Mesothelial cell of epicardium (in vitro differentiated cells): ENCODE results near the gene IGSF3. TPM values are rescaled to one million over a fixed set of nuclear protein-coding genes. Genes with fewer than 3 reads are reported as not detected.

Experiments used
- DNase-seq, 2 experiments: peaks; one replicate each; pipeline ENCODE4 v3.0.0; 2021; ENCODE audit warnings: low spot score in 2 of 2; ENCODE audit not compliant: unreplicated experiment in 2 of 2
- H3K27ac Mint-ChIP-seq: 2 replicates; pipeline ENCODE4 v1.8.0; 2021; ENCODE audit warnings: mixed read lengths
- H3K27me3 Mint-ChIP-seq: 2 replicates; pipeline ENCODE4 v1.8.0; 2021; ENCODE audit warnings: low read depth, mixed read lengths
- H3K36me3 Mint-ChIP-seq: 2 replicates; pipeline ENCODE4 v1.8.0; 2021; ENCODE audit warnings: mixed read lengths
- H3K4me1 Mint-ChIP-seq: 2 replicates; pipeline ENCODE4 v1.8.0; 2021; ENCODE audit warnings: mixed read lengths
- H3K4me3 Mint-ChIP-seq: 2 replicates; pipeline ENCODE4 v1.8.0; 2021; ENCODE audit warnings: mild to moderate bottlenecking, moderate library complexity, mixed read lengths
- H3K9me3 Mint-ChIP-seq: 2 replicates; pipeline ENCODE4 v1.8.0; 2021; ENCODE audit warnings: mixed read lengths
- total RNA-seq: library from RNA; stranded (reverse); gene quantifications from 3 replicates; pipeline ENCODE4 v1.2.1, GENCODE V29; 2021
- TF ChIP-seq, protein P1 (sequence below): fragments of 200-600 bp; sonication (generic); IDR thresholded peaks from one replicate; pipeline ENCODE4 v1.5.0; 2021; ENCODE audit warnings: antibody characterized with exemption; ENCODE audit not compliant: unreplicated experiment

IGSF3 gene
- total RNA-seq, 1 donor from 2014 or later, result 59.2 TPM

DNA sequence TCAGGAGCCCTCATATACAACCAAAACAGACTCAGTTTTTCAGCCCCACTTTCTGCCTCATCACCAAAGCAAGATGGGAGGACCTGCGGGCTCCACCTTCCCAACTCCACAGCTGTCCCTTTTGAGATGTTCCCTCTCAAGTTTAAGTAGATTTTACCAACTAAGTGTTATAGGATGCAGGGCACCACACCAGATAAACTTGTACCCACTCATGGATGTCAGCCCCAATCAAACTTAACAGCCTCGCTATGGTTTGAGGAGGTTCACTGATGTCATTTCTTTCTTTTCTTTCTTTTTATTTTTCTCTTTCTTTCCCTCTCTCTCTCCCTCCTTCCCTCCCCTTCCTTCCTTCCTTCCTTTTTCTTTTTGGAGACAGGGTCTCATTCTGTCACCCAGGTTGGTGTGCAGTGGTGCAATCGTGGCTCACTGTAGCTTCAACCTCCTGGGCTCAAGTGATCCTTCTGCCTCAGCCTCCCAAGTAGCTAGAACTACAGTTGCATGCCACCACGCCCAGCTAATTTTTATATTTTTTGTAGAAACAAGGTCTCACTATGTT, 110.1 kb downstream of the IGSF3 start:
- Mint-ChIP-seq H3K36me3 (peaks cover 2% of the 10 kb centered on the region), H3K4me1 (peaks cover 1% of the 10 kb centered on the region), H3K27ac (no peak overlapping the region), H3K4me3 (no peak overlapping the region), H3K9me3 (peaks cover 2% of the 10 kb centered on the region), H3K27me3 (no peaks in the 10 kb centered on the region)
- DNase-seq, result no peak
- TF ChIP-seq, protein P1, sequence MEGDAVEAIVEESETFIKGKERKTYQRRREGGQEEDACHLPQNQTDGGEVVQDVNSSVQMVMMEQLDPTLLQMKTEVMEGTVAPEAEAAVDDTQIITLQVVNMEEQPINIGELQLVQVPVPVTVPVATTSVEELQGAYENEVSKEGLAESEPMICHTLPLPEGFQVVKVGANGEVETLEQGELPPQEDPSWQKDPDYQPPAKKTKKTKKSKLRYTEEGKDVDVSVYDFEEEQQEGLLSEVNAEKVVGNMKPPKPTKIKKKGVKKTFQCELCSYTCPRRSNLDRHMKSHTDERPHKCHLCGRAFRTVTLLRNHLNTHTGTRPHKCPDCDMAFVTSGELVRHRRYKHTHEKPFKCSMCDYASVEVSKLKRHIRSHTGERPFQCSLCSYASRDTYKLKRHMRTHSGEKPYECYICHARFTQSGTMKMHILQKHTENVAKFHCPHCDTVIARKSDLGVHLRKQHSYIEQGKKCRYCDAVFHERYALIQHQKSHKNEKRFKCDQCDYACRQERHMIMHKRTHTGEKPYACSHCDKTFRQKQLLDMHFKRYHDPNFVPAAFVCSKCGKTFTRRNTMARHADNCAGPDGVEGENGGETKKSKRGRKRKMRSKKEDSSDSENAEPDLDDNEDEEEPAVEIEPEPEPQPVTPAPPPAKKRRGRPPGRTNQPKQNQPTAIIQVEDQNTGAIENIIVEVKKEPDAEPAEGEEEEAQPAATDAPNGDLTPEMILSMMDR, result no peak

DNA sequence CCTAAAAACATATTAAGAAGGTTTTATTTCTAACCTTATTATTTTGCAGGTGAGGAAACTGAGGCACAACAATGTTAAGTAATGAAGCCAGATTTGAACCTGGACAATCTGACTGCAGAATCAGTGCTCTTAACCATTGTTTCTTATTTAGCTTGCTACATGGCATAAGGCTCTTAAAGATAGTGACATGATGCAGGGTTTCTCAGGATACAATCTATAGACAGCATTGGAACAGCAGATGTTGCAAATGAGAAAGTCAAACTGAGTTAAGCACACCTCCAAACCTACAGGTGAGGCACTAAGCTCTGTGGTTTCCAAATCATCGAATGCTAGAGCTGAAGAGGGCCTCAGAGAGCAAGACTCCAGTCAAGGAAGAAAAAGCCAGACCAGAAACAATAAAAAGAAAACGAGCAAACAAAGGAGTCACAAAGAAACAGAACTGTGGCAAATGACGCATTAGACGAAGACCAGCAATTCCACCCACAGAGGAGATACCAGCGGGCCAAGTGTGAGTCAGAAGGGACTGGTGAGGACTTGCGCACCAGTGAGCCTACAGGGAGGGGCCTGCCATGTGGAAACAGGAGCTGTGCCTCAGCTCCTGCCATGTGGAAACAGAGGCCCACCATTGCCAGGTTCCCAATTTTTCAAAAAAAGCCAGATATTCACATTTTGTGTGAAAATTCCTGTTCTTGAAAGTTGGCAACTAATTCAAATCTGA, 111.1 kb downstream of the IGSF3 start:
- Mint-ChIP-seq H3K27ac (no peak overlapping the region), H3K4me1 (peaks cover 1% of the 10 kb centered on the region), H3K9me3 (peaks cover 4% of the 10 kb centered on the region), H3K4me3 (no peak overlapping the region), H3K36me3 (no peaks in the 10 kb centered on the region), H3K27me3 (no peaks in the 10 kb centered on the region)
- TF ChIP-seq, protein P1, result no peak
- no peak for DNase-seq

DNA sequence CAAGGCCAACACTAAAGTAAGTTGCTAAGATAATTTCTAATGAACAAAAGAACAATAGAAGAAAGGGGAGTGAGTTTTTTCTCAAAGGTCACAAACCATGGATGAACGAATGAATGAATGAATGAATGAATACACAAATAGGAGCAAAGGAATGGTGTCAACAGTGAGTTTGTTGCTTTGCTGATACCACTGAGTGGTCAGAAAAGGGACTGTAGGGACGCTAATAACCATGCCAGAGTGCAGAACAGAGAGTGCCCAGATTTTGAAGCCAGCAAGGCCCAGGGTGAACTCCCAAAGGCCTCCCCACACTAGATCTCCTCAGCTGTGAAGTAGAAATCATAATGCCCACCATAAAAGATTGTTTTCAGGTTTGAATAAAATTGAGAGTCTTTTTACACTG, 112.6 kb downstream of the IGSF3 start:
- no peaks in the 10 kb centered on the region for H3K27me3 Mint-ChIP-seq
- no peak overlapping the region for H3K4me3 Mint-ChIP-seq
- H3K9me3 Mint-ChIP-seq, result peaks cover 4% of the 10 kb centered on the region
- no peaks in the 10 kb centered on the region for H3K36me3 Mint-ChIP-seq
- DNase-seq, result no peak
- peaks cover 1% of the 10 kb centered on the region for H3K4me1 Mint-ChIP-seq
- H3K27ac Mint-ChIP-seq, result no peak overlapping the region
- TF ChIP-seq, protein P1, result no peak

DNA sequence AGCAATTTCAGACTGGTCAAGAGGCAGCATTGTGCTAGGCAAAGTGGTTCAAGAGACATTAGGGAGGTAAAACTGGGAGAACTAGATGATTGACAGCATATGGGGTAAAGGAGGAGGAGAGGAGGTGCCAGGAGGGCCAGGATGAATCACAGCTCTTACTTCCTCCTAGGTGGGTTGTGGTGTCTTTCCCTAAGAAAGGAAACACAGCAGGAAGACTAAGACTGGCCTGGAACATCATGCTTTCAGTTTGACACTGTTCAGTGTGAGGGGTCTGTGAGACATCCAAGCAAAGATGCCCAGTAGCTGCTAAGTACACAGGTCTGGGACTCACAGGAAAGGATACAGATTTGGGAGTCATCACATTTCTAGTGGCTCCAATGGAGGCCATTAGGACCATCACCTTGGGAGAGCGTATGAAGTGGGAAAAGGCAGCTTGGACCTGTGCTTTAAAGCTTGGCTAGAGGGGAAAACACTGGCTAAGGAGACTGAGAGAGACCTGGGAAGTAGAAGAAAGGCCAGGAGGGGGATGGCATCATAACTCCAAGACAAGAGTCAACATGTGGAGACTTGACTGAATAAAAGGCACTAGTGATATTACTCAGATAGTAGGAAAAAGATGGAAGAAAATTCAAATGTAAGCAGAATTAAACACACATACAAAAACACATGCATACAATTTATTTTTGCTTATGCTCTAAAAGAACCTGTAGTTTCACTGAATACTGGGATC, 114.0 kb downstream of the IGSF3 start:
- TF ChIP-seq, protein P1, result no peak
- DNase-seq, result no peak
- H3K27ac Mint-ChIP-seq, result no peak overlapping the region
- no peaks in the 10 kb centered on the region for H3K27me3 Mint-ChIP-seq
- peaks cover 4% of the 10 kb centered on the region for H3K9me3 Mint-ChIP-seq
- no peaks in the 10 kb centered on the region for H3K36me3 Mint-ChIP-seq
- H3K4me3 Mint-ChIP-seq, result no peak overlapping the region
- peaks cover 1% of the 10 kb centered on the region for H3K4me1 Mint-ChIP-seq

DNA sequence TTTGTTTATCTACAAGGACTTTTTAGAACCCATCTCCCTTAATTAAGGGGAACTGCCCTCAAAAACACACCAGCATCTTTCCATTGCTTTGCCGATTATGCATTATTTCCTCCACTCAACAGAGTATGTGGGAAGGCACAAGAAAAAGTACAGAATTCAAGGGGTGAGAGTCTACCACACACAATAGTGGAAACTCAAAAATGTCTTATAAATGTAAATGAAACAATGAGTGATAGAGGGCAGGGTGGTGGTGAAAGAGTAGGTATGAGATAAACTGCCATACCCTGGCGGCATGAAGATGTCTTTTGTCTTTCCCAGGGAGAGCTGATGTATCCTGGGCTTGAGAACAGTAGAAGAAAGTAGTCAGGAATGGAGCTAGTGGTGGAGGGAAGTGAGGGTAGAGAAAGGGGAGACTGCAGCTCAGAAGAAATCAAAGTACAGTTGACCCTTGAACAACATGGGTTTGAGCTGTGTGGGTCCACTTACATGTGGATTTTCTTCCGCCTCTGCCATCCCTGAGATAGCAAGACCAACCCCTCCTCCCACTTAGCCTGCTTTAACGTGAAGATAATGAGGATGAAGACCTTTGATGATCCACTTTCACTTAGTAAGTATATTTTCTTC, 121.1 kb downstream of the IGSF3 start:
- H3K27ac Mint-ChIP-seq, result no peak overlapping the region
- TF ChIP-seq, protein P1, result no peak
- no peak overlapping the region for H3K4me3 Mint-ChIP-seq
- H3K9me3 Mint-ChIP-seq, result no peaks in the 10 kb centered on the region
- H3K27me3 Mint-ChIP-seq, result no peaks in the 10 kb centered on the region
- DNase-seq, result no peak
- H3K4me1 Mint-ChIP-seq, result no peaks in the 10 kb centered on the region
- H3K36me3 Mint-ChIP-seq, result no peaks in the 10 kb centered on the region
